ENCODE data around the gene ZSCAN10.
A peak's percentile ranks its signal among the peaks of the same experiment; 100 is the strongest.

Gene ZSCAN10

GRCh38 chr16:3134338-3135125, 35.4 kb upstream of the ZSCAN10 start, which contains the start of gene ZNF213:
Gene ZNF213, plus strand, starts transcription at chr16:3135029. Its CDS starts 2,252 bp downstream, at chr16:3137281.
- peak; percentile 88 for DNase-seq (ENCODE audit: low read depth)

GRCh38 chr16:3133844-3134243, 34.8 kb upstream of the ZSCAN10 start:
- no peak for DNase-seq (ENCODE audit: low read depth)

DNA sequence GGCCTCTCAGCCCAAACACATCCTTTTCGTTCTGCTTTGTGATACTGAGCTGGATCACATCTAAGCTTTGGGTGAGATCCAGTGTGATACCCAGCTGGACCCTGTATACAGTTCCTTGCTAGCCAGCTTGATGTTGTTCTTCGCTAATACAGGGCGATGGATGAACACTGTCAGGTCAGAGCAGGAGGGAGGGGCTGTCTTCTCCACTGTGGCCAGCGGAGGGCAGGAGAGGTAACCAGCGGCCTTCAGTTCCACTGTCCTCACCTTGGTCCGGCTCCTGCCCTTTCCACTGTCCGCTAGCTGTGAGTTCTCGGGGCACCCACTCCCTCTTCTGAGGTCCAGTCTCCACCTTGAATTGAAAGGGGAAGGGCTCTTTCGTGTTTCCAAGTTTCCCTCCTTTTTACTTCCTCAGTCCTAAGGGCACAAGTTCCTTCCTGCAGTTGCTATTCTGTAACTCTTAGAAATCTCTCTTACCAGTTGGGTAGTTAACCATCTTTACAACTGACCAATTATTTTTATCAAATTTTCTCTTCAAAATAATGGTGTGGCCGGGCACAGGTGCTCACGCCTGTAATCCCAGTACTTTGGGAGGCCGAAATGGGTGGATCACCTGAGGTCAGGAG, 32.8 kb upstream of the ZSCAN10 start:
- DNase-seq (ENCODE audit: low read depth): no peak

DNA sequence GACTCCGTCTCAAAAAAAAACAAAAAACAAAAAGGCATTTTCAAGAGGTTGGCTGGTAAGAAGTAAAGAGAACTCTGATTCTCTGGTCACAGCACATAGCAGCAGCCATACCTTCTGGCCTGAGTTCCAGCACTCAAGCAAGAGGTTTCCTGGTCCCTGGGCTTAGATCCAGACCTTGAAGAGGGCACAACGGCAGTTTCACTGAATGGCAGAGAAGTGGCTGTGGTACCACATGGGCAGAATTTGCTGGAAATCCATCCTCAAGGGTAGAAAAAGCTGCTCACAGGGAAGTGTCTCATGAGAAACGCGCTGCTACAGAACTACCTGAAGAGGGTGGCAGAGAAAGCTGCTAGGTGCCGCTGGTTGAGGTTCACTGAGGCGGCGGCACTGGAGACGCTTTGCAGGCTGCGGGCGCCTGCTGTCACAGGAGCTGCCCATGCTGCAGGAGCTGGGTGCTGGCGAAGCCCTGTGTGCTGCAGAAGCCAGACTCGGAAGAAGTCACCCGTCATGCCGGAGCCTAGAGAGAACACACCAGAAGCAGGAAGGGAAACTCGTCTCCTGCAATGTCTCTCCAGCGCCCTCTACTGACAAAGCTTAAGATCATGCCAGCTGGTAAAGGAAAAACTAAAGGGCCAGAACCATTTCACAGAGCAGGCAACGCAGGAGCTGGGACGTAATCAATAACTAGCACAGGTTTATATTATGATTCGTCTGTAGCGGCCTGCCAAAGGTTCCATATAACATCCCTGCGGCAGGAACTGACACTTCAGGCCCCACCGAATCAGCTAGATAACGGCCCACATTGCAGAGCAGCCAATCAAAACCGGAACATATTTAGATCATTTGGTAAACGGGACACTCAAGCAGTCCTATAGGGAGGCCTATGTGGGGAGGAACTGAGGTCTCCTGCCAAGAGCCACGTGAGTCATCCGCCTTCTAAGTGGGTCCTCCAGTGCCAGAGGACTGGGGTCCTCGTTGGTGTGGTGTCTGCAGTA, 30.3 kb upstream of the ZSCAN10 start:
- peak; percentile 72 for DNase-seq (ENCODE audit: low read depth)

- no peak for DNase-seq (ENCODE audit: low read depth)
Observed at GRCh38 chr16:3127745-3128144, 28.7 kb upstream of the ZSCAN10 start.

- peak; percentile 95 for DNase-seq (ENCODE audit: low read depth)
Observed at GRCh38 chr16:3123986-3124886, 25.1 kb upstream of the ZSCAN10 start.

DNA sequence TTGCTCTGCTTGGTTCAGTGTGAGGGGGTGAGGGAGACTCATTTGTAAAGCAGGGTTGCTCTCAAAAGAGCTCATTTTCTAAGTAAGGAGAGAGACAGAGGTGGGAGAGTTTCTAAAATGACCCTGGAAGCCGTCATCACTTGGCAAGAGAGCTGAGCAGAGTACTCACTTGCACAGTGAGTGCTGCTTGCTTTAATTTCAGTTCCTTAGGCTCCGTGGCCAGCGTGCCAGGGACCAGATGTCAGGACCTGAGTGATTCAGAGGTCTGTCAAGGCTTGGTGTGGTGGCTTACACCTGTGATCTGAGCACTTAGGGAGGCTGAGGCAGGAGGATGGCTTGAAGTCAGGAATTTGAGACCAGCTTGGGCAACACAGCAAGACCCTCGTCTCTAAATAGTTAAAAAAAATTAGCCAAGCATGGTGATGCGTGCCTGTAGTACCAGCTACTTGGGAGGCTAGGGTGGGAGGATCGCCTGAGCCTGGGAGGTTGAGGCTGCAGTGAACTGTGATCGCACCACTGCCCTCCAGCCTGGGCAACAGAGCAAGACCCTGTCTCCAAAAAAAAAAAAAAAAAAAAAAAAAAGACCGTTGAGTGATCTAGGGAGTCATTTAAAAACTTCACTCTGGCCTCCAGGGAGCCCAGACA, 24.0 kb upstream of the ZSCAN10 start:
- no peak for DNase-seq (ENCODE audit: low read depth)

DNA sequence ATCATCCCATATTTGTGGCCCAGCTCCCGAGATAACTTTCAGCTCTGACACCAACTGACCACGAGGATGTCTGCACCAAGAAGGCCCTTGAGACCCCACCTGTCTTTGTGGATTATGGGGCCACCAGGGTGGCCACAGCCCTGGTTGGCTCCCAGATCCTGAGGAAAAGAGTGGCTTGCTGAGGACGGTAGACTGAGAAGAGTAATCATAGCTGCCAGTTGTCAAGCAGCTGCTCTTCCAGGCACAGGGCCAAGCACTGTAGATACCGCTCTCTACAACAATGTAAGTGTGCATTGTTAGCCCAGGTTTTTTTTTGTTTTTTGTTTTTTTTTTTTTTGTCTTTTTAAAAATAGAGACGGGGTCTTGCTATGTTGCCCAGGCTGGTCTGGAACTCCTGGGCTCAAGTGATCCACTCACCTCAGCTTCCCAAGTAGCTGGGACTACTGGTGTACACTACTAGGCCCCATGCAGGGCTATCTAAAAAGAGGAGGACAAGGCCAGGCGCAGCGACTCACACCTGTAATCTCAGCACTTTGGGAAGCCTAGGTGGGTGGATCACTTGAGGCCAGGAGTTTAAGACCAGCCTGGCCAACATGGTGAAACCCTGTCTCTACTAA, 22.9 kb upstream of the ZSCAN10 start:
- no peak for DNase-seq (ENCODE audit: low read depth)

DNA sequence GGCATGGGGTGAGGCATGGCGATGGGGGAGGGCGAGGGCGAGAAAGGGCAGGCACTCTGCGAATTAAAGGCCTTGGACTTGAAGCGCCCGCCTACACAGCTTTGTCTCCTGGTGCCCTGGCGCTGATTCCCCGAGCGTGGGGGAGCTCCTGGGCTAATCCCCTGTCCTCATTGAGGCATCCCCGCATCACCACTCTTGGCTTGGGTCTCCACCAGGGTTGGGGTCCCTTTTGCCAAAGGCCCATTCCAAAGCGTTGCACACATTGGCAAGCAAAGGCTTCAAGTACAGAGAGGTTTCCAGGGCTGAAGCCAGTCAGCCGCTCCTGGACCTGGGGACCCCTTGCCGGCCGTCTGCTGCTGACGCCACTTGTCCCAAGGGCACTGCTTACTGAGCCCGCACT, 21.3 kb upstream of the ZSCAN10 start:
- DNase-seq (ENCODE audit: low read depth): no peak

DNA sequence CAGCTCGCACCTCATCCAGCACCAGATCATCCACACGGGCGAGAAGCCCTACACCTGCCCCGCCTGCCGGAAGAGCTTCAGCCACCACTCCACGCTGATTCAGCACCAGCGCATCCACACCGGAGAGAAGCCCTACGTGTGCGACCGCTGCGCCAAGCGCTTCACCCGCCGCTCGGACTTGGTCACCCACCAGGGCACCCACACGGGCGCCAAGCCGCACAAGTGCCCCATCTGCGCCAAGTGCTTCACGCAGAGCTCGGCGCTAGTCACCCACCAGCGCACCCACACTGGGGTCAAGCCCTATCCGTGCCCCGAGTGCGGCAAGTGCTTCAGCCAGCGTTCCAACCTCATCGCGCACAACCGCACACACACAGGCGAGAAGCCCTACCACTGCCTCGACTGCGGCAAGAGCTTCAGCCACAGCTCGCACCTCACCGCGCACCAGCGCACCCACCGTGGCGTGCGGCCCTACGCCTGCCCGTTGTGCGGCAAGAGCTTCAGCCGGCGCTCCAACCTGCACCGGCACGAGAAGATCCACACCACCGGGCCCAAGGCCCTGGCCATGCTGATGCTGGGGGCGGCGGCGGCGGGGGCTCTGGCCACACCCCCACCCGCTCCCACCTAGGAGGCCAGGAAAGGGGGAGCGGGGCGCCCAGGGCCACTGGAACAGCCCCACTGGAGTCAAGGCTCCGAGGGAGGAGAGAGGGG, 20.8 kb upstream of the ZSCAN10 start:
- no peak for DNase-seq (ENCODE audit: low read depth)

DNA sequence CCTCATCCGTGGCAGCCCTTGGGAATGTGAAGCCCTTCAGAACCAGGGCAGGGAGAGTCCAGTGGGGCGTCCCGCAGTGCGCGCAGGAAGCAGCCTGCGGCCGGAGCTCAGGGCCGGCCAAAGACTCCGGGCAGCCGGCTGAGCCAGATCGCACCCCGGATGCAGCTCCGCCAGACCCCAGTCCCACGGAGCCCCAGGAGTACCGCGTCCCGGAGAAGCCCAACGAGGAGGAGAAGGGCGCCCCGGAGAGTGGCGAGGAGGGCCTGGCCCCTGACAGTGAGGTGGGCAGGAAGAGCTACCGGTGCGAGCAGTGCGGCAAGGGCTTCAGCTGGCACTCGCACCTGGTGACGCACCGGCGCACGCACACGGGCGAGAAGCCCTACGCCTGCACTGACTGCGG, 20.2 kb upstream of the ZSCAN10 start:
- no peak for DNase-seq (ENCODE audit: low read depth)

GRCh38 chr16:3118846-3119245, 19.8 kb upstream of the ZSCAN10 start:
- DNase-seq (ENCODE audit: low read depth): no peak

DNA sequence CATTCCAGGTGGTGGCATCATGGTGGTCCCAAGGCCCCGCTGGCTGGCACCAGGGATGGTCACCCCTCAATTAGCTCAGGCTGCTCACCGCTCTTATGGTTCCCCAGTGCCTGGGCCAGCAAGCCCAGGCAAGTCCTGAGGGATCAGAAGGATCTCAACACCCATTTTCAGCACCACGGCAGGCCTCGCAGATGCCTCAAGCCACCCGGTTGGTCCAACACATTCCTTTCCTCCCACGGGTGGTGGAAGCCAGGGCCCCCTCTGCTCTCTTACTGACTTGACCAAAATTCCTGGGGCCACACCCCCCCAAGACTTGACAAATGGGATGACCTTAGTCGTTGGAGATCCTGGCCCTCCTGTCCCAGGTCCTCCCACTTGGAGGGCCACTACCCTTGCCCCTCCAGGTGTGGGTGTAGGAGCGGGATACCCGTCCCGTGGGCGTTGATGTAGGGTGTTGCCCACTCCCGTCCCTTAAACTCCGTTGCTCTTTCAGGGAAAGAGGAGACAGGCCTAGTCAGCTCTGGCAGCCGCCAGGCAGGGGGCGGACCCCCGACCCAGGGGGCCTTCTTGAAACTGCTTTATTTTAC, 19.2 kb upstream of the ZSCAN10 start:
- no peak for DNase-seq (ENCODE audit: low read depth)

- DNase-seq (ENCODE audit: low read depth): no peak
Observed at GRCh38 chr16:3115561-3115960, 16.5 kb upstream of the ZSCAN10 start.

GRCh38 chr16:3115003-3115402, 15.9 kb upstream of the ZSCAN10 start:
- DNase-seq (ENCODE audit: low read depth): no peak

GRCh38 chr16:3113765-3114479, 14.8 kb upstream of the ZSCAN10 start:
- no peak for DNase-seq (ENCODE audit: low read depth)

DNA sequence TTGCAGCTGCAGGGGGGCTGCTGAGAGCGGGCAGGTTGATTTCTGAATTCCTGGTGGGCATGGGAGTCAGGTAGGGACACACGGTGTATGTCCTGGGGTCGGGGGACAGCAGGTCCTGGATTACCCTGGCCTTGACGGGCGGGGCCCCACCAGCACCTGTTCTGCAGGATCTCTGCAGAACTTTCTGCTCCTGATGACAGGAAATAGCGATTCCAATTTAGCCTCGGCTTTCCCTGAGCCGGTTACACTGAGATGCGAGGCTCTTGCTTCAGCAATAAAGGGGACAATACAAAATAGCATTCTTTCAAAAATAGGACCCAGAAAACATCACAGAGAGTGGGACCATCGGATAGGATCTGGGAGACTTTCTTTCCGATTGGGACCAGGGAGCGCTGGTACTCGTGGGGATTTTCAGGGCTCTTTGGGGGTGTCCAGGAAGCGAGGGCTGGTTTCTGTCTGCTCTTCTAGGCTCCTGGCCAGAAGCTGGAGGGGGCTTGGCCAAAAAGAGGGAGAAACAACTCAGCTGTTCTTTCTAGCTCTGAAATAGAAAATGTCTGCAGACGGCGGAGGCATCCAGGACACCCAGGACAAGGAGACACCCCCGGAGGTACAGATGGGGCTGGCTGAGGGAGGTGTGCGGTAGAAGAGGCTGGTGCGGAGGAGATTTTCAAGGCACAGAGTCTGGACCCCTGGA, 13.9 kb upstream of the ZSCAN10 start:
- no peak for DNase-seq (ENCODE audit: low read depth)
